PC-3 (cell line): ENCODE data around the gene EAF1. TPM values are rescaled to one million over a fixed set of nuclear protein-coding genes. Genes with fewer than 3 reads are reported as not detected.

Experiments
- ATAC-seq: fragments of 200-7000 bp; cut with Tn5 transposase; 2 replicates; pipeline ENCODE4 v1.9.1; 2020; ENCODE audit warnings: mild to moderate bottlenecking, moderate library complexity
- BruUV-seq: library from RNA; stranded (reverse); fragments of 400-500 nt; replicated peaks from 2 replicates; lab custom pipeline; 2021; lab: Mats Ljungman, UMichigan
- CTCF ChIA-PET: fragments of 300-600 bp; sonication (Branson Sonifier 250); formaldehyde crosslinking; loops from one replicate; lab custom pipeline; 2022; ENCODE audit warnings: antibody characterized with exemption; lab: Charles Lee
- POLR2A ChIA-PET: fragments of 300-600 bp; sonication (Branson Sonifier 250); formaldehyde crosslinking; loops from one replicate; lab custom pipeline; 2022; ENCODE audit warnings: antibody characterized with exemption; ENCODE audit not compliant: unreplicated experiment; lab: Charles Lee
- DNase-seq: peaks from one replicate; pipeline ENCODE4 v3.0.0-alpha.2; 2015
- H2AFZ ChIP-seq: fragments of 300-600 bp; sonication (generic); 2 replicates; pipeline ENCODE4 v1.6.0; 2016; ENCODE audit warnings: antibody characterized with exemption, low read length
- H3F3A ChIP-seq: fragments of 300-600 bp; sonication (generic); one replicate; pipeline ENCODE4 v1.6.0; 2017; ENCODE audit warnings: antibody characterized with exemption, low read length, control low read depth, mild to moderate bottlenecking; ENCODE audit not compliant: unreplicated experiment
- H3K27ac ChIP-seq: fragments of 300-600 bp; sonication (generic); 2 replicates; pipeline ENCODE4 v1.5.1; 2016; ENCODE audit warnings: mild to moderate bottlenecking, low read length
- H3K27me3 ChIP-seq: fragments of 300-600 bp; sonication (generic); 2 replicates; pipeline ENCODE4 v1.6.1; 2016; ENCODE audit warnings: low read length, mixed read lengths
- H3K36me3 ChIP-seq: fragments of 300-600 bp; sonication (generic); 2 replicates; pipeline ENCODE4 v1.6.1; 2016; ENCODE audit warnings: low read depth, mixed run types, low read length, mixed read lengths
- H3K4me1 ChIP-seq: fragments of 300-600 bp; sonication (generic); 2 replicates; pipeline ENCODE4 v1.5.1; 2016; ENCODE audit warnings: low read length; ENCODE audit not compliant: insufficient read depth
- H3K4me2 ChIP-seq: fragments of 300-600 bp; sonication (generic); 2 replicates; pipeline ENCODE4 v1.6.0; 2016; ENCODE audit warnings: low read length
- H3K4me3 ChIP-seq: fragments of 300-600 bp; sonication (generic); 2 replicates; pipeline ENCODE4 v1.5.1; 2016; ENCODE audit warnings: mild to moderate bottlenecking, low read length, mixed read lengths
- H3K79me2 ChIP-seq: fragments of 300-600 bp; sonication (generic); 2 replicates; pipeline ENCODE4 v1.6.1; 2017; ENCODE audit warnings: low read length, mixed read lengths
- H3K9ac ChIP-seq: fragments of 300-600 bp; sonication (generic); 2 replicates; pipeline ENCODE4 v1.6.0; 2016; ENCODE audit warnings: mild to moderate bottlenecking, low read length
- H3K9me2 ChIP-seq: fragments of 300-600 bp; sonication (generic); replicated peaks from 2 replicates; pipeline ENCODE4 v1.6.1; 2016; ENCODE audit warnings: mixed run types, low read length, mixed read lengths
- H3K9me3 ChIP-seq: fragments of 300-600 bp; sonication (generic); 2 replicates; pipeline ENCODE4 v1.6.1; 2016; ENCODE audit warnings: low read length, mixed read lengths
- H4K20me1 ChIP-seq: fragments of 300-600 bp; sonication (generic); 2 replicates; pipeline ENCODE4 v1.6.1; 2016; ENCODE audit warnings: low read length, mixed read lengths
- CTCF ChIP-seq: fragments of 300-600 bp; sonication (generic); conservative IDR thresholded peaks from 2 replicates; pipeline ENCODE4 v1.5.1; 2017; ENCODE audit warnings: antibody characterized with exemption, low read depth, mild to moderate bottlenecking, low read length
- EZH2 ChIP-seq: fragments of 300-600 bp; sonication (generic); IDR thresholded peaks from one replicate; pipeline ENCODE4 v1.6.1; 2017; ENCODE audit warnings: antibody characterized with exemption, mild to moderate bottlenecking, low read length; ENCODE audit not compliant: unreplicated experiment
- EZH2phosphoT487 ChIP-seq: fragments of 300-600 bp; sonication (generic); IDR thresholded peaks from 2 replicates; pipeline ENCODE4 v1.6.1; 2018; ENCODE audit warnings: mild to moderate bottlenecking, antibody characterized with exemption, low read length, borderline replicate concordance
- intact Hi-C: fragments of 100-400 bp; cut with micrococcal nuclease; formaldehyde crosslinking; loops from 2 replicates; pipeline ENCODE4 v1.9.0; 2023
- total RNA-seq: library from RNA; depleted of rRNA; stranded (reverse); fragments of >200 nt; gene quantifications from 2 replicates; pipeline ENCODE4 v1.2.3, GENCODE V29; 2014

EAF1 gene
- total RNA-seq, 1 experiment from 2014 or later: 35.3 TPM

GRCh38 chr3:15431256-15431837, 3.9 kb downstream of the EAF1 start:
- no peak for TF ChIP-seq EZH2phosphoT487
- no peak for TF ChIP-seq CTCF
- no peak for TF ChIP-seq EZH2
- Histone ChIP-seq H3K27me3 (no peaks in the 10 kb centered on the region), H2AFZ (no peak overlapping the region), H3K9me2 (no peaks in the 10 kb centered on the region), H4K20me1 (peaks cover 12% of the 10 kb centered on the region), H3K4me2 (no peak overlapping the region), H3K4me3 (no peak overlapping the region), H3K9ac (no peak overlapping the region), H3K36me3 (peaks cover 43% of the 10 kb centered on the region), H3K79me2 (peaks cover 50% of the 10 kb centered on the region), H3K9me3 (no peaks in the 10 kb centered on the region), H3F3A (no peaks in the 10 kb centered on the region), H3K4me1 (peaks cover 16% of the 10 kb centered on the region), H3K27ac (no peak overlapping the region)
- ATAC-seq: no peak
- ChIA-PET POLR2A (no interaction called here), CTCF (no interaction called here)
- intact Hi-C loops: no loop called here
- BruUV-seq: no TSS peak
- DNase-seq: no peak

GRCh38 chr3:15433531-15433930, 6.1 kb downstream of the EAF1 start:
- ChIA-PET POLR2A (no interaction called here), CTCF (no interaction called here)
- ATAC-seq: no peak
- Histone ChIP-seq H3K27me3 (no peaks in the 10 kb centered on the region), H3K9ac (no peak overlapping the region), H3K79me2 (peaks cover 28% of the 10 kb centered on the region), H3F3A (no peaks in the 10 kb centered on the region), H4K20me1 (peaks cover 9% of the 10 kb centered on the region), H3K4me1 (peaks cover 11% of the 10 kb centered on the region; the same call in 1 of the 2 replicates), H3K9me2 (no peaks in the 10 kb centered on the region), H3K4me2 (no peak overlapping the region), H3K27ac (no peak overlapping the region), H3K36me3 (peaks cover 58% of the 10 kb centered on the region), H2AFZ (no peak overlapping the region), H3K4me3 (no peak overlapping the region), H3K9me3 (no peaks in the 10 kb centered on the region)
- no TSS peak for BruUV-seq
- intact Hi-C loops: no loop called here
- TF ChIP-seq CTCF (no peak), EZH2phosphoT487 (no peak), EZH2 (no peak)
- DNase-seq: no peak

DNA sequence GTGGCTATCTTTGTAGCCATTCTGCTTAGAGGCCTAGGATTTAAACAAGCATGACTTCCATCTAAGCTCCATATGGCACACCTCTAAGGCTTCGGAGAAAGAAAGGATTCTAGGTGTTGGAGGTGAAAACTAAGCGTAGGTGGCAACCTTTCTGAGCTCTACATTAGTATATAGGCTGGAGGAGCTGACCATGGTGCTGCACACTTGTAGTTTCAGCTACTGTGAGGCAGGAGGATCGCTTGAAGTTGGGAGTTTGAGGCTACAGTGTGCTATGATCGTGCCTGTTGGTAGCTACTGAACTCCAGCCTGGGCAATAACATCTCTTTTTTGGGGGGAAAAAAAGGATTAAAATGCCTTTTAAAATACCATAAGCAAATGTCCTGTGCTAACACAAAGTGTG, 7.4 kb downstream of the EAF1 start:
- CTCF ChIA-PET: no interaction called here
- no TSS peak for BruUV-seq

More for the DNA sequence above, 7.4 kb downstream of the EAF1 start:
- Histone ChIP-seq H3K27me3 (no peaks in the 10 kb centered on the region), H3K9ac (no peak overlapping the region), H3K4me1 (no peaks in the 10 kb centered on the region), H2AFZ (no peak overlapping the region), H3K27ac (no peak overlapping the region), H3F3A (no peaks in the 10 kb centered on the region), H3K36me3 (peaks cover 65% of the 10 kb centered on the region), H3K4me3 (no peak overlapping the region), H3K9me3 (no peaks in the 10 kb centered on the region), H4K20me1 (no peaks in the 10 kb centered on the region), H3K9me2 (no peaks in the 10 kb centered on the region), H3K4me2 (no peak overlapping the region), H3K79me2 (peaks cover 16% of the 10 kb centered on the region)
- ATAC-seq (no peak), DNase-seq (no peak)
- POLR2A ChIA-PET: no interaction called here
- TF ChIP-seq CTCF: no peak
- no peak for TF ChIP-seq EZH2
- TF ChIP-seq EZH2phosphoT487: no peak
- intact Hi-C loops: no loop called here
